Ovary (tissue), 10 donors: Measurements from ENCODE around the gene TOPAZ1. TPM values are rescaled to one million over a fixed set of nuclear protein-coding genes. Genes with fewer than 3 reads are reported as not detected.

ENCODE experiments used
- DNase-seq, 5 donors: peaks; one replicate each; pipeline ENCODE4 v3.0.0-alpha.2; 2019 to 2020
- H3K27ac ChIP-seq, 2 donors: fragments of 200-600 bp; one replicate each; pipeline versions ENCODE4 v1.5.1 to v1.8.0; 2019 to 2022
- H3K27me3 ChIP-seq: fragments of 200-600 bp; one replicate; pipeline ENCODE4 v1.8.0; 2022
- H3K36me3 ChIP-seq: fragments of 200-600 bp; sonication (generic); one replicate; pipeline ENCODE4 v1.5.1; 2019
- H3K4me1 ChIP-seq: one replicate; pipeline ENCODE4 v1.8.1; 2013; ENCODE audit warnings: mild to moderate bottlenecking, moderate library complexity; ENCODE audit not compliant: insufficient read depth
- H3K4me3 ChIP-seq: fragments of 200-600 bp; sonication (generic); one replicate; pipeline ENCODE4 v1.5.1; 2017
- H3K9me3 ChIP-seq, 2 donors: fragments of 200-600 bp in 1 of 2; sonication (generic) in 1 of 2; one replicate each; pipeline versions ENCODE4 v1.5.1 to v1.8.1; 2013 to 2019; ENCODE audit warnings: mild to moderate bottlenecking in 1 of 2, moderate library complexity in 1 of 2
- CTCF ChIP-seq, 3 donors: fragments of 450-650 bp in 2 of 3; fragments of 200-600 bp in 1 of 3; IDR thresholded peaks; one replicate each; pipeline versions ENCODE4 v1.5.1 to v1.8.0; 2016 to 2022; ENCODE audit warnings: antibody characterized with exemption in 3 of 3, mild to moderate bottlenecking in 1 of 3
- EP300 ChIP-seq: sonication (generic); formaldehyde crosslinking; IDR thresholded peaks from one replicate; pipeline ENCODE4 v1.6.1; 2017; ENCODE audit warnings: antibody characterized with exemption
- POLR2A ChIP-seq: fragments of 450-650 bp; IDR thresholded peaks from one replicate; pipeline ENCODE4 v1.6.1; 2017; ENCODE audit warnings: antibody characterized with exemption, mild to moderate bottlenecking, moderate library complexity
- WGBS, 3 donors: extraction: QIAGEN DNeasy Blood & Tissue Kit in 1 of 3; methylation state at CpG; one replicate each; pipeline versions ENCODE4 v1.1.5 to v1.1.7; 2013 to 2017; 5-methylcytosine and 5-hydroxymethylcytosine counted together
- intact Hi-C, 4 donors: fragments of 100-400 bp; cut with DNase I; formaldehyde crosslinking; loops; one replicate each; pipeline versions ENCODE4 v1.11.0 to v1.15.1; 2022 to 2023
- long read RNA-seq, 3 donors: library from polyadenylated mRNA in 2 of 3; unstranded in 2 of 3; transcript quantifications; one replicate each; pipeline ENCODE4 v2.0.0 and lab custom pipeline, GENCODE V29; 2021 to 2026
- polyA plus RNA-seq, 2 donors: library from polyadenylated mRNA; stranded (reverse); fragments of 200-250 nt in 1 of 2; fragments of 350-450 nt in 1 of 2; fragmentation: Illumina TruSeq in 1 of 2; extraction: RNeasy Lipid Tissue Mini Kit (QIAGEN cat#74804) in 1 of 2; gene quantifications; one replicate each; pipeline ENCODE4 v1.2.3, GENCODE V29; 2013 to 2014
- total RNA-seq, 7 donors: library from RNA; depleted of rRNA in 2 of 7; stranded (reverse); fragments of >200 nt in 2 of 7; fragmentation: NEBNext Ultra II Directional in 3 of 7; extraction: Animal tissue kit (Norgen Biotek cat#: 25700) in 3 of 7; gene quantifications; one replicate each; pipeline versions ENCODE4 v1.1.0 to v1.2.4, GENCODE V29; 2016 to 2023
- donor health status: DM: no; HTN: no; CAD: no; lungs with moderate emphysema.
- donor health status: DM: no; HTN: no; CAD: no.
- donor health status: Bipolar disorder and iron deficiency.
- donor health status: DM: yes; HTN: yes; CAD: no.
- donor health status: DM: no; HTN: no; CAD: no.
- donor health status: DM: yes; HTN: yes; CAD: no.

The TOPAZ1 gene
- not detected for total RNA-seq
- under 1 TPM in 1 of 2 donors, not detected in 1; 0.02 TPM for polyA plus RNA-seq
- long read RNA-seq, donor 1 = 0 reads
- long read RNA-seq, donor 2, full-length matches to known transcripts = 1 of 1 reads
- long read RNA-seq, donor 2, partial matches to known transcripts = 0 of 1 reads
- long read RNA-seq, donor 2, other reads (novel, unspliced or antisense) = 0 of 1 reads
- long read RNA-seq, donor 3 = 0 reads

GRCh38 chr3:44241706-44242105 is at the start of gene TOPAZ1:
TSS of gene TOPAZ1 (plus strand) at chr3:44241886. CDS start at chr3:44242054, 168 bp downstream.
- H3K36me3 ChIP-seq = no peaks in the 10 kb centered on the region
- no peak within 1 kb of the TSS for H3K4me3 ChIP-seq
- no peaks in the 10 kb centered on the region for H3K27me3 ChIP-seq
- 95 to 97% (median 95%) methylated on average over 27 to 35 of the region's 35 CpGs for whole genome bisulfite sequencing, 3 donors
- no peaks in the 10 kb centered on the region for H3K9me3 ChIP-seq
- H3K27ac ChIP-seq = no peak within 1 kb of the TSS
- H3K4me1 ChIP-seq = no peaks in the 10 kb centered on the region
- no peak for TF ChIP-seq EP300
- TF ChIP-seq CTCF (IDR thresholded peaks at IDR 0.05) = no peak
- no peak for TF ChIP-seq POLR2A
- intact Hi-C loops = no loop called here
- DNase-seq = no peak

- Histone ChIP-seq H3K36me3 (no peaks in the 10 kb centered on the region), H3K27ac (no peak overlapping the region), H3K4me1 (no peaks in the 10 kb centered on the region), H3K27me3 (no peaks in the 10 kb centered on the region), H3K4me3 (no peak overlapping the region), H3K9me3 (no peaks in the 10 kb centered on the region)
- 13 to 17% (median 14%) methylated on average over 15 of the region's 15 CpGs for WGBS, 3 donors
- TF ChIP-seq EP300 = no peak
- no peak for TF ChIP-seq POLR2A
- TF ChIP-seq CTCF (IDR thresholded peaks at IDR 0.05) = peak; percentile 26 to 57 (median 34)
- DNase-seq = peak; percentile 41 to 60 (median 57)
- intact Hi-C loops = loop anchor here in 3 of 4 donors (10.0 kb wide), 2 partner anchors 344 to 654 kb away; no protein-coding TSS in a partner anchor
Measured at GRCh38 chr3:44198284-44199269, 43.1 kb upstream of the TOPAZ1 start.

- intact Hi-C loops = no loop called here
- 53 to 67% (median 58%) methylated on average over 4 of the region's 4 CpGs for WGBS, 3 donors
- Histone ChIP-seq H3K4me1 (no peaks in the 10 kb centered on the region), H3K36me3 (no peaks in the 10 kb centered on the region), H3K9me3 (no peaks in the 10 kb centered on the region), H3K27ac (no peak overlapping the region), H3K4me3 (no peak overlapping the region), H3K27me3 (no peaks in the 10 kb centered on the region)
- no peak for DNase-seq
- TF ChIP-seq EP300 = no peak
- TF ChIP-seq POLR2A = no peak
- TF ChIP-seq CTCF (IDR thresholded peaks at IDR 0.05) = no peak
Measured at GRCh38 chr3:44206261-44206660, 35.4 kb upstream of the TOPAZ1 start.

GRCh38 chr3:44206862-44207652 is 34.6 kb upstream of the TOPAZ1 start:
- Histone ChIP-seq H3K9me3 (no peaks in the 10 kb centered on the region), H3K36me3 (no peaks in the 10 kb centered on the region), H3K4me1 (no peaks in the 10 kb centered on the region), H3K27me3 (no peaks in the 10 kb centered on the region), H3K27ac (no peak overlapping the region), H3K4me3 (no peak overlapping the region)
- no peak for DNase-seq
- 28 to 40% (median 29%) methylated on average over 11 of the region's 11 CpGs for WGBS, 3 donors
- TF ChIP-seq CTCF (IDR thresholded peaks at IDR 0.05) = no peak
- TF ChIP-seq POLR2A = no peak
- TF ChIP-seq EP300 = no peak
- intact Hi-C loops = no loop called here
